Transverse colon (tissue), 4 donors: ENCODE results near the gene ACSF3. TPM values are rescaled to one million over a fixed set of nuclear protein-coding genes. Genes with fewer than 3 reads are reported as not detected.

Source experiments
- DNase-seq: peaks from one replicate; pipeline ENCODE4 v3.0.0-alpha.2; 2019
- H3K27ac ChIP-seq, 4 donors: fragments of 200-600 bp; sonication (generic); 2 replicates each; pipeline ENCODE4 v1.5.1; 2016 to 2018; ENCODE audit warnings: inconsistent platforms in 4 of 4
- H3K27me3 ChIP-seq: fragments of 200-600 bp; sonication (generic); 2 replicates; pipeline ENCODE4 v1.5.1; 2017; ENCODE audit warnings: inconsistent platforms
- H3K36me3 ChIP-seq, 4 donors: fragments of 200-600 bp; sonication (generic); 2 replicates each; pipeline ENCODE4 v1.5.1; 2017 to 2019; ENCODE audit warnings: inconsistent platforms in 4 of 4
- H3K4me1 ChIP-seq, 4 donors: fragments of 200-600 bp; sonication (generic); 2 replicates each; pipeline ENCODE4 v1.5.1; 2017 to 2020; ENCODE audit warnings: inconsistent platforms in 4 of 4
- H3K4me3 ChIP-seq, 4 donors: fragments of 200-600 bp; sonication (generic); 1 replicate in 1 of 4; 2 replicates in 3 of 4; pipeline versions ENCODE4 v1.5.1 to v1.6.1; 2017 to 2019; ENCODE audit warnings: inconsistent platforms in 4 of 4
- H3K9me3 ChIP-seq, 2 donors: fragments of 200-600 bp; sonication (generic); 2 replicates each; pipeline ENCODE4 v1.5.1; 2017 to 2019; ENCODE audit warnings: inconsistent platforms in 2 of 2
- EP300 ChIP-seq: sonication (generic); formaldehyde crosslinking; IDR thresholded peaks from one replicate; pipeline ENCODE4 v1.6.1; 2017; ENCODE audit warnings: antibody characterized with exemption, low read depth
- POLR2A ChIP-seq: fragments of 450-650 bp; IDR thresholded peaks from one replicate; pipeline ENCODE4 v1.6.1; 2016; ENCODE audit warnings: antibody characterized with exemption, mild to moderate bottlenecking, moderate library complexity
- POLR2AphosphoS5 ChIP-seq, 3 donors: sonication (generic); formaldehyde crosslinking; IDR thresholded peaks; one replicate each; pipeline ENCODE4 v1.6.1; 2016; ENCODE audit warnings: antibody characterized with exemption in 3 of 3
- WGBS, 2 donors: methylation state at CpG; one replicate each; pipeline ENCODE4 v1.1.5; 2018; ENCODE audit warnings: low coverage in 1 of 2; 5-methylcytosine and 5-hydroxymethylcytosine counted together
- in situ Hi-C, 4 donors: fragments of 200-750 bp; cut with MboI; loops; one replicate each; pipeline versions ENCODE4 v1.15.0 to v1.15.1; 2017; ENCODE audit warnings: low sequenced_read_pairs in 3 of 4, low pct_ligation_motif_present in 1 of 4, low pct_unique_long_range_greater_than_20kb in 1 of 4
- intact Hi-C: fragments of 100-400 bp; cut with DNase I; formaldehyde crosslinking; loops from one replicate; pipeline ENCODE4 v1.15.1; 2023; ENCODE audit warnings: low total_unique reads
- total RNA-seq, 4 donors: library from RNA; depleted of rRNA; stranded (reverse); fragments of >200 nt; gene quantifications; one replicate each; pipeline ENCODE4 v1.1.0, GENCODE V29; 2016
- TF ChIP-seq, protein P1 (sequence below), 5 experiments: fragments of 200-600 bp in 3 of 5; fragments of 450-650 bp in 2 of 5; sonication (generic) in 3 of 5; IDR thresholded peaks; 1 replicate in 2 of 5; 2 replicates in 3 of 5; pipeline ENCODE4 v1.5.1; 2016 to 2017; ENCODE audit warnings: antibody characterized with exemption in 5 of 5, inconsistent platforms in 3 of 5, mild to moderate bottlenecking in 2 of 5, moderate library complexity in 1 of 5

ACSF3 gene
- total RNA-seq, 4 donors from 2014 or later: 54.5 to 120 (median 75.8) TPM

DNA sequence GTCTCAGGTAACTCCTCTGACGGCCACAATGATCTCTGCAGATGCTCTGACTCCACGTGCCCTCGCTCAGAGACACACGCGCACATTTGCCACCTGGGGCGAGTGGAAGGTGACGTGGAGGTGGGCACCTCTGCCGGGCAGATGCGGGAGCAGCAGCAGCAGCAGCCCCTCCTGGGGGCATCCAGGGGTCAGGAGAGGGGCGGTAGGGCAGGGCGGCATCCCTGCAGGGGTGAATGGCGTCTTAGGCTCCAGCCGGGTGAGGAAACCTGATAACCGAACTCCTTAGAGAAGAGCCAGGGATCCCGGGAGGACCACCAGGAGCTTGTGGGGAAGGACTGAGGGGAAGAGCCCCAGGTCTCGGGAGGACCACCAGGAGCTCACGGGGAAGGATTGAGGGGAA, 43.3 kb downstream of the ACSF3 start:
- H3K27me3 ChIP-seq: no peaks in the 10 kb centered on the region
- WGBS, 2 donors: 96 to 100% methylated on average over 2 to 17 of the region's 17 CpGs
- in situ Hi-C loops (no loop called here), intact Hi-C loops (no loop called here)
- no peaks in the 10 kb centered on the region for H3K9me3 ChIP-seq
- H3K36me3 ChIP-seq: peaks cover 0 to 24% (median 10%) of the 10 kb centered on the region in 4 donors
- no peak for TF ChIP-seq POLR2A
- no peak for TF ChIP-seq POLR2AphosphoS5 (IDR thresholded peaks at IDR 0.05)
- no peak for TF ChIP-seq EP300
- TF ChIP-seq, protein P1, sequence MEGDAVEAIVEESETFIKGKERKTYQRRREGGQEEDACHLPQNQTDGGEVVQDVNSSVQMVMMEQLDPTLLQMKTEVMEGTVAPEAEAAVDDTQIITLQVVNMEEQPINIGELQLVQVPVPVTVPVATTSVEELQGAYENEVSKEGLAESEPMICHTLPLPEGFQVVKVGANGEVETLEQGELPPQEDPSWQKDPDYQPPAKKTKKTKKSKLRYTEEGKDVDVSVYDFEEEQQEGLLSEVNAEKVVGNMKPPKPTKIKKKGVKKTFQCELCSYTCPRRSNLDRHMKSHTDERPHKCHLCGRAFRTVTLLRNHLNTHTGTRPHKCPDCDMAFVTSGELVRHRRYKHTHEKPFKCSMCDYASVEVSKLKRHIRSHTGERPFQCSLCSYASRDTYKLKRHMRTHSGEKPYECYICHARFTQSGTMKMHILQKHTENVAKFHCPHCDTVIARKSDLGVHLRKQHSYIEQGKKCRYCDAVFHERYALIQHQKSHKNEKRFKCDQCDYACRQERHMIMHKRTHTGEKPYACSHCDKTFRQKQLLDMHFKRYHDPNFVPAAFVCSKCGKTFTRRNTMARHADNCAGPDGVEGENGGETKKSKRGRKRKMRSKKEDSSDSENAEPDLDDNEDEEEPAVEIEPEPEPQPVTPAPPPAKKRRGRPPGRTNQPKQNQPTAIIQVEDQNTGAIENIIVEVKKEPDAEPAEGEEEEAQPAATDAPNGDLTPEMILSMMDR (IDR thresholded peaks at IDR 0.05): no peak
- no peaks in the 10 kb centered on the region for H3K4me1 ChIP-seq
- no peak overlapping the region for H3K4me3 ChIP-seq
- no peak overlapping the region for H3K27ac ChIP-seq
- no peak for DNase-seq

DNA sequence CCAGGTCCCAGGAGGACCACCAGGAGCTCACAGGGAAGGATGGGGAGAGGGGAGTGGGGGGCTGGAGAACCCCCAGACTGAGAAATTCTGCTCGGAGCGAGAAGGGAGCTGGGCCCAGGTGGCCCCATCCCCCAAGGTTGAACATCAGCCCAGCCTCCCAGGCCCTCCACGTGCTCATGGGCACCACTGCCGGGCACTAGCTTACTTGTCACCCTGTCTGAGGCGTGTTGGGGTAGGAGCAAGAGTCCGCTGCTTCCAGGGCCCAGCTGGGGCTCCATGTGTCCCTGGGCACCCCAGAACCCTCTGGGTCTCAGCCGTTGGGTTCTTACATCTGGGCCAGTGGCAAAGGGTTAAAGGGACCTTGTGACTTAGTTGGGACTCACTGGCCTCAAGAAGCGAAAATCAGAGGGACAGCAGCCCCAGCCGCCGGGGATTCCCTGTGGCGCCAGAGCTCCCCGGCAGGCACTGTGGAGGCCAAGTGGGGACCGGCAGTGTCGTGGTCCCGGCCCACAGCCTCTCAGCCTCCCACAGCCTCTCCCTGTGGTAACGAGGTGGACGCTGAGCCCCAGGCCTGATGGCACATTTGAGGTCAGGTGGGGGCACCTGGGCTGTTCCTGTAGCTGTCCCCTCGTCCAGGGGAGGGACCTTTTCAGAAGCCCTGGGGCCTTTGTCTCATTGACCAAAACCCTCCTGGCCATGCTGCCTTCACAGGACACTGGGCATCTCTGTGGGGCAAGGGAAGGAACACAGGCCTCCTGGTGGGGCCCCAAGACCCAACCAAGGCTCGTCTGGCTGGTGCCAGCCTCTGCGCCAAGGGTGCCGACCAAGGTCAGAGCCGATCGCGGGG, 44.2 kb downstream of the ACSF3 start:
- Histone ChIP-seq H3K36me3 (peaks cover 0 to 22% (median 9%) of the 10 kb centered on the region in 4 donors), H3K4me1 (no peaks in the 10 kb centered on the region), H3K9me3 (no peaks in the 10 kb centered on the region), H3K27me3 (no peaks in the 10 kb centered on the region), H3K4me3 (no peak overlapping the region), H3K27ac (no peak overlapping the region)
- TF ChIP-seq POLR2AphosphoS5 (IDR thresholded peaks at IDR 0.05) (no peak), POLR2A (no peak), EP300 (no peak)
- TF ChIP-seq, protein P1 (IDR thresholded peaks at IDR 0.05): no peak
- whole genome bisulfite sequencing, 2 donors: 93% methylated on average over 24 of the region's 24 CpGs; no CpG with 5 or more reads in 1 of the 2 donors
- DNase-seq: no peak
- intact Hi-C loops (no loop called here), in situ Hi-C loops (no loop called here)

DNA sequence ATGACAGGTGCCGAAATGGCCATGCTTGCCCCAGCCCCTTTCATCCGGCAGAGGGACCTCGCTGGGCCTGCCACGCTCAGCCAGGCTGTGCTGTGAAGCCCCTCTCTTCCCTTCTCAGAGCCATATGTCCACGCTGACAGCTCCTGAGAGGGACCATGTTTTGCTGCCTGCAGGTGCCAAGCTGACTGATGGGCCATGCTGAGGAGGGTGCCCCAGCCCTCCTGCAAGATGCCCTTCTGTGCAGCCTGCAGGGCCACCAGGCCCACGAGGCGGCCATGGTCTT, 44.8 kb downstream of the ACSF3 start:
- no peak for TF ChIP-seq EP300
- H3K27ac ChIP-seq: no peak overlapping the region
- H3K9me3 ChIP-seq: no peaks in the 10 kb centered on the region
- peaks cover 0 to 18% (median 8%) of the 10 kb centered on the region in 4 donors for H3K36me3 ChIP-seq
- H3K4me1 ChIP-seq: no peaks in the 10 kb centered on the region
- no peak for DNase-seq
- no peak overlapping the region for H3K4me3 ChIP-seq
- no peaks in the 10 kb centered on the region for H3K27me3 ChIP-seq
- in situ Hi-C loops: no loop called here
- intact Hi-C loops: no loop called here
- WGBS, 2 donors: 97% methylated on average over 7 of the region's 7 CpGs; no CpG with 5 or more reads in 1 of the 2 donors

DNA sequence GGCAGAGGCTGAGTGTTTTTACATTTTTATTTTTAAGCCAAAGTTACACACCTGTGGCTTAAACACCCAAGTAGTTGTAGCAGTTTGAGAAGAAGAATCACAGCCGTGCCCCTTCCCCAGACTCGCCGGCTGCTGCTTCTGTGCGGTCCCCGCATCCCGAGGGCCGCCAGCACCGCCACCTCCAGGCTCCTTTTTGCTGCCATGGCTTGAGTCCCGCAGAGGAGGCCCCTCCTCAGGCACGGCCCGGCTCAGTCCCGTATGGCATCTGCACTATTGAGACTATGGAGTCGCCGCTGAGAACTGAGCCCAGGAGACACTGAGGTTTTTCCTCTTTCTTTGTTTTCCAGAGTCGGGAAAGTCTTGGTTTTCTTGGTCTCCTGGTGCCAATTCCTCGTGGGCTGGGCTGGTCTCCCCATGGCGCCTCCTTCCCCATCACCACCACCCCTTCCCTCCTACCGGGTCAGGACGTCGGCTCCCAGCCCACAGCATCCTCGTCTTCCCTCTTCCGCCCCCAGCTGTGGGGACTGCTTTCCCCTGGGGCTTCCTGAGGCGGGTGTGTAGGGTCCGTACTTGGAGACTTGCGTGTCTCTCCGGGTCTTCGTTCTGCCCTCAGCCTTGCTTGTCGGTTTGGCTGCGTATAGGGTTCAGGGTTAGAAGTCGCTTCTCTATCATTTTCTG, 45.3 kb downstream of the ACSF3 start:
- intact Hi-C loops (no loop called here), in situ Hi-C loops (no loop called here)
- no peak for DNase-seq
- Histone ChIP-seq H3K27me3 (no peaks in the 10 kb centered on the region), H3K4me3 (no peak overlapping the region), H3K36me3 (peaks cover 0 to 16% (median 8%) of the 10 kb centered on the region in 4 donors), H3K4me1 (no peaks in the 10 kb centered on the region), H3K27ac (no peak overlapping the region), H3K9me3 (no peaks in the 10 kb centered on the region)
- WGBS, 2 donors: 81 to 95% methylated on average over 10 to 30 of the region's 30 CpGs
- TF ChIP-seq POLR2A: no peak
- no peak for TF ChIP-seq POLR2AphosphoS5 (IDR thresholded peaks at IDR 0.05)
- no peak for TF ChIP-seq EP300
- TF ChIP-seq, protein P1 (IDR thresholded peaks at IDR 0.05): no peak
